ENCODE results near the gene CDH12.

CDH12 gene

GRCh38 chr5:22663134-22663533, 190.0 kb downstream of the CDH12 start:
- Histone ChIP-seq H3K27ac (ENCODE audit: low read depth, low read length) (no peak overlapping the region), H3K36me3 (ENCODE audit: insufficient read depth, low read length) (no peaks in the 10 kb centered on the region), H3K4me3 (ENCODE audit: low read depth, low read length) (no peak overlapping the region), H2AFZ (ENCODE audit: low read length, unreplicated experiment) (no peak overlapping the region), H3K79me2 (ENCODE audit: control insufficient read depth, insufficient read depth, low read length, unreplicated experiment) (no peaks in the 10 kb centered on the region), H3K4me1 (ENCODE audit: control insufficient read depth, insufficient read depth, low read length, unreplicated experiment) (no peaks in the 10 kb centered on the region), H3K27me3 (ENCODE audit: insufficient read depth, low read length) (no peaks in the 10 kb centered on the region)

DNA sequence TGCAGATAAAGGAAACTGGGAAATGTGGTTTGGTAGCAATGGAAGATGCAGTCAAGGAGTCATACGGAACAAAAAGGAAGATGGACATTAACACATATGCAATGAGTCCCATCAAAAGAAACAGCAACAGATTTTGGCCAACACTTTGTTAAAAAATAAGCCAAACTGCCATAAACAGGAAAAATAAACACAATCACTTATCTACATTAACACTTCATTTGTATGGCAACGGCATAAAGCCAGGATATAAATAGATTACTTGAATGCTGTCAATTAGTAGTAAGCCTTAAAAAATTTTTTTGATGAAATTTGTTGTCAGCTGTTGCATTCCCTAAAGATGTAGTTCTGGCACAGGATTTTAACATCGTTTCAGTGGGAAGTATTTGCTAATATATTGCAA, 190.8 kb downstream of the CDH12 start:
- Histone ChIP-seq H2AFZ (ENCODE audit: low read length, unreplicated experiment) (no peak overlapping the region), H3K4me3 (ENCODE audit: low read depth, low read length) (no peak overlapping the region), H3K4me1 (ENCODE audit: control insufficient read depth, insufficient read depth, low read length, unreplicated experiment) (no peaks in the 10 kb centered on the region), H3K79me2 (ENCODE audit: control insufficient read depth, insufficient read depth, low read length, unreplicated experiment) (no peaks in the 10 kb centered on the region), H3K36me3 (ENCODE audit: insufficient read depth, low read length) (no peaks in the 10 kb centered on the region), H3K27ac (ENCODE audit: low read depth, low read length) (no peak overlapping the region), H3K27me3 (ENCODE audit: insufficient read depth, low read length) (no peaks in the 10 kb centered on the region)

- H3K36me3 ChIP-seq (ENCODE audit: insufficient read depth, low read length): no peaks in the 10 kb centered on the region
- no peak overlapping the region for H3K4me3 ChIP-seq (ENCODE audit: low read depth, low read length)
- H3K27ac ChIP-seq (ENCODE audit: low read depth, low read length): no peak overlapping the region
- no peak overlapping the region for H2AFZ ChIP-seq (ENCODE audit: low read length, unreplicated experiment)
- no peaks in the 10 kb centered on the region for H3K4me1 ChIP-seq (ENCODE audit: control insufficient read depth, insufficient read depth, low read length, unreplicated experiment)
- no peaks in the 10 kb centered on the region for H3K27me3 ChIP-seq (ENCODE audit: insufficient read depth, low read length)
- H3K79me2 ChIP-seq (ENCODE audit: control insufficient read depth, insufficient read depth, low read length, unreplicated experiment): no peaks in the 10 kb centered on the region
Measured at GRCh38 chr5:22651355-22651754, 201.8 kb downstream of the CDH12 start.

DNA sequence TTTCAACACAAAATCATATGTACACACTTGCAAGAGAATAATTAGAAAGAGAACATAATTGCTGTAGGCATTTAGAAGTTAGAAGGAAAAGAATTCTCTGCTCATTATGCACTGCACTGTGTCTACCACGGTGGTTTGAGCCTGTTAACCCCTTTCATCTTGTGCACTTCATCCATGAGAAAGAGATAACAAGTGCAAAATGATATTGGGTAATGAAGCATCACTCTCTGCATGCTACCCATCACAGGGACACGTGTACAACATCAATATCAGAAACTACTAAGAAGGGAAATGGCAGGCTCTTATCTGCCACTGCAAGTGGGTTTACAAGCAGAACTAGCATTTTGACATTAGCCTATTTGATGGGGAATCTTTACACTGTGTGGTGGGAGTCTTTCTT, 202.6 kb downstream of the CDH12 start:
- Histone ChIP-seq H3K27me3 (ENCODE audit: insufficient read depth, low read length) (no peaks in the 10 kb centered on the region), H3K4me3 (ENCODE audit: low read depth, low read length) (no peak overlapping the region), H3K4me1 (ENCODE audit: control insufficient read depth, insufficient read depth, low read length, unreplicated experiment) (no peaks in the 10 kb centered on the region), H3K36me3 (ENCODE audit: insufficient read depth, low read length) (no peaks in the 10 kb centered on the region), H2AFZ (ENCODE audit: low read length, unreplicated experiment) (no peak overlapping the region), H3K79me2 (ENCODE audit: control insufficient read depth, insufficient read depth, low read length, unreplicated experiment) (no peaks in the 10 kb centered on the region), H3K27ac (ENCODE audit: low read depth, low read length) (no peak overlapping the region)

DNA sequence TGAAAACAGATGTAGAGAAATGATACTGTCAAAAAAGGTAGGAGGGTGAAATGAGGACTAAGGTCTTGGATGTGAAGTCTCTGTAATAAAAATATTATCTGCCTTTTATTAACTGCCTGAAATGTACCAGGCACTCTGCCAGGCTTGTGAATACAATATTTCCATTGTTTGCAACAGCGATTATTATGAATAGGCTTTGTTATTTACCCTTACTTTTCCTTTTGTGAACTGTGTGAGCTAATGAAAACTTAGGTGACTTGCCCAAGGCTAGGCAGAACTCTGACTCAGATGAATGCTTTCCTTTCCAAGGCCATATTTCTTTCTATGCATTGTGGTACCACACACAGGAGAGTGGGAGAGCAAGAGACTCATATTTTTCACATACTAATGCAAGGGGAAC, 204.1 kb downstream of the CDH12 start:
- Histone ChIP-seq H3K27ac (ENCODE audit: low read depth, low read length) (no peak overlapping the region), H2AFZ (ENCODE audit: low read length, unreplicated experiment) (no peak overlapping the region), H3K79me2 (ENCODE audit: control insufficient read depth, insufficient read depth, low read length, unreplicated experiment) (no peaks in the 10 kb centered on the region), H3K4me1 (ENCODE audit: control insufficient read depth, insufficient read depth, low read length, unreplicated experiment) (no peaks in the 10 kb centered on the region), H3K36me3 (ENCODE audit: insufficient read depth, low read length) (no peaks in the 10 kb centered on the region), H3K27me3 (ENCODE audit: insufficient read depth, low read length) (no peaks in the 10 kb centered on the region), H3K4me3 (ENCODE audit: low read depth, low read length) (no peak overlapping the region)

DNA sequence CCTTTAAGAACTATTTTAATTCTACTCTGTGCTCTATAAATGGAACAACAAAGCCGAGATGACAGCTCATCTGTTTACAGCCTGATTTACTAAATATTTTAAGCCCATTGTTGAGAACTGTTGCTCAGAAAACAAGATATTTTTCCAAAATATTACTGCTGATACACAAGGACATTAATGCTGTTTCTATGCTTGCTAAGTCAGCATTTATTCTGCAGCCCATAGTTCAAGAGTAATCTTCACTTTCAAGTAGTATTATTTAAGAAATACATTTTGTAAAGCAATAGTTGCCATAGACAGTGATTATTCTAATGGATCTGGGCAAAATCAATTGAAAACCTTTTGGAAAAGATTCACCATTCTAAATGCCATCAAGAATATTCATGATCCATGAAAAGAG, 208.3 kb downstream of the CDH12 start:
- H3K4me3 ChIP-seq (ENCODE audit: low read depth, low read length): no peak overlapping the region
- H3K36me3 ChIP-seq (ENCODE audit: insufficient read depth, low read length): no peaks in the 10 kb centered on the region
- H3K79me2 ChIP-seq (ENCODE audit: control insufficient read depth, insufficient read depth, low read length, unreplicated experiment): no peaks in the 10 kb centered on the region
- H3K27ac ChIP-seq (ENCODE audit: low read depth, low read length): no peak overlapping the region
- H3K27me3 ChIP-seq (ENCODE audit: insufficient read depth, low read length): no peaks in the 10 kb centered on the region
- no peak overlapping the region for H2AFZ ChIP-seq (ENCODE audit: low read length, unreplicated experiment)
- no peaks in the 10 kb centered on the region for H3K4me1 ChIP-seq (ENCODE audit: control insufficient read depth, insufficient read depth, low read length, unreplicated experiment)

GRCh38 chr5:22643356-22643755, 209.8 kb downstream of the CDH12 start:
- Histone ChIP-seq H3K27me3 (ENCODE audit: insufficient read depth, low read length) (no peaks in the 10 kb centered on the region), H3K27ac (ENCODE audit: low read depth, low read length) (no peak overlapping the region), H2AFZ (ENCODE audit: low read length, unreplicated experiment) (no peak overlapping the region), H3K79me2 (ENCODE audit: control insufficient read depth, insufficient read depth, low read length, unreplicated experiment) (no peaks in the 10 kb centered on the region), H3K4me1 (ENCODE audit: control insufficient read depth, insufficient read depth, low read length, unreplicated experiment) (no peaks in the 10 kb centered on the region), H3K4me3 (ENCODE audit: low read depth, low read length) (no peak overlapping the region), H3K36me3 (ENCODE audit: insufficient read depth, low read length) (no peaks in the 10 kb centered on the region)

GRCh38 chr5:22631683-22632082, 221.5 kb downstream of the CDH12 start:
- Histone ChIP-seq H3K36me3 (ENCODE audit: insufficient read depth, low read length) (no peaks in the 10 kb centered on the region), H3K79me2 (ENCODE audit: control insufficient read depth, insufficient read depth, low read length, unreplicated experiment) (no peaks in the 10 kb centered on the region), H2AFZ (ENCODE audit: low read length, unreplicated experiment) (no peak overlapping the region), H3K27ac (ENCODE audit: low read depth, low read length) (no peak overlapping the region), H3K27me3 (ENCODE audit: insufficient read depth, low read length) (no peaks in the 10 kb centered on the region), H3K4me1 (ENCODE audit: control insufficient read depth, insufficient read depth, low read length, unreplicated experiment) (no peaks in the 10 kb centered on the region), H3K4me3 (ENCODE audit: low read depth, low read length) (no peak overlapping the region)

GRCh38 chr5:22627029-22627428, 226.1 kb downstream of the CDH12 start:
- Histone ChIP-seq H3K4me3 (ENCODE audit: low read depth, low read length) (no peak overlapping the region), H2AFZ (ENCODE audit: low read length, unreplicated experiment) (no peak overlapping the region), H3K36me3 (ENCODE audit: insufficient read depth, low read length) (no peaks in the 10 kb centered on the region), H3K4me1 (ENCODE audit: control insufficient read depth, insufficient read depth, low read length, unreplicated experiment) (no peaks in the 10 kb centered on the region), H3K79me2 (ENCODE audit: control insufficient read depth, insufficient read depth, low read length, unreplicated experiment) (no peaks in the 10 kb centered on the region), H3K27ac (ENCODE audit: low read depth, low read length) (no peak overlapping the region), H3K27me3 (ENCODE audit: insufficient read depth, low read length) (no peaks in the 10 kb centered on the region)

GRCh38 chr5:22625451-22625850, 227.7 kb downstream of the CDH12 start:
- H2AFZ ChIP-seq (ENCODE audit: low read length, unreplicated experiment): no peak overlapping the region

GRCh38 chr5:22621084-22621483, 232.1 kb downstream of the CDH12 start:
- Histone ChIP-seq H3K27me3 (ENCODE audit: insufficient read depth, low read length) (no peaks in the 10 kb centered on the region), H3K4me3 (ENCODE audit: low read depth, low read length) (no peak overlapping the region), H3K79me2 (ENCODE audit: control insufficient read depth, insufficient read depth, low read length, unreplicated experiment) (no peaks in the 10 kb centered on the region), H2AFZ (ENCODE audit: low read length, unreplicated experiment) (no peak overlapping the region), H3K36me3 (ENCODE audit: insufficient read depth, low read length) (no peaks in the 10 kb centered on the region), H3K27ac (ENCODE audit: low read depth, low read length) (no peak overlapping the region), H3K4me1 (ENCODE audit: control insufficient read depth, insufficient read depth, low read length, unreplicated experiment) (no peaks in the 10 kb centered on the region)

More at GRCh38 chr5:22625451-22625850, 227.7 kb downstream of the CDH12 start:
- H3K27me3 ChIP-seq (ENCODE audit: insufficient read depth, low read length): no peaks in the 10 kb centered on the region
- no peak overlapping the region for H3K27ac ChIP-seq (ENCODE audit: low read depth, low read length)
- H3K36me3 ChIP-seq (ENCODE audit: insufficient read depth, low read length): no peaks in the 10 kb centered on the region
- no peaks in the 10 kb centered on the region for H3K79me2 ChIP-seq (ENCODE audit: control insufficient read depth, insufficient read depth, low read length, unreplicated experiment)
- no peak overlapping the region for H3K4me3 ChIP-seq (ENCODE audit: low read depth, low read length)
- no peaks in the 10 kb centered on the region for H3K4me1 ChIP-seq (ENCODE audit: control insufficient read depth, insufficient read depth, low read length, unreplicated experiment)
